Psoas muscle (tissue), 8 donors: ENCODE measurements around the gene DCP2. TPM values are rescaled to one million over a fixed set of nuclear protein-coding genes. Genes with fewer than 3 reads are reported as not detected.
A peak's percentile ranks its signal among the peaks of the same experiment; 100 is the strongest.

Source experiments
- ATAC-seq, 4 donors: fragments of 200-7000 bp; cut with Tn5 transposase; one replicate each; pipeline ENCODE4 v1.9.1; 2020; ENCODE audit warnings: moderate library complexity in 3 of 4, mild to moderate bottlenecking in 2 of 4
- DNase-seq, 2 donors: peaks; one replicate each; pipeline ENCODE4 v3.0.0-alpha.2; 2020
- H3K27ac ChIP-seq: fragments of 200-600 bp; one replicate; pipeline ENCODE4 v1.8.0; 2022
- H3K27me3 ChIP-seq, 3 donors: fragments of 200-600 bp in 1 of 3; one replicate each; pipeline versions ENCODE4 v1.6.1 to v1.8.0; 2013 to 2022; ENCODE audit warnings: low read length in 2 of 3, mild to moderate bottlenecking in 2 of 3, moderate library complexity in 1 of 3; ENCODE audit not compliant: insufficient read depth in 3 of 3
- H3K36me3 ChIP-seq, 2 donors: fragments of 200-600 bp in 1 of 2; one replicate each; pipeline versions ENCODE4 v1.6.1 to v1.8.0; 2013 to 2022; ENCODE audit warnings: low read depth in 1 of 2, mild to moderate bottlenecking in 1 of 2, moderate library complexity in 1 of 2; ENCODE audit not compliant: insufficient read depth in 1 of 2
- H3K4me1 ChIP-seq: fragments of 200-600 bp; one replicate; pipeline ENCODE4 v1.8.0; 2022
- H3K4me3 ChIP-seq: fragments of 200-600 bp; one replicate; pipeline ENCODE4 v1.8.0; 2022; ENCODE audit warnings: mild to moderate bottlenecking
- H3K9me3 ChIP-seq: fragments of 200-600 bp; one replicate; pipeline ENCODE4 v1.8.0; 2022
- CTCF ChIP-seq: fragments of 200-600 bp; IDR thresholded peaks from one replicate; pipeline ENCODE4 v1.8.0; 2022; ENCODE audit warnings: antibody characterized with exemption
- WGBS, 3 donors: extraction: QIAGEN DNeasy Blood & Tissue Kit; methylation state at CpG; one replicate each; pipeline versions ENCODE4 v1.1.6 to v1.1.7; 2013; 5-methylcytosine and 5-hydroxymethylcytosine counted together
- intact Hi-C, 2 donors: fragments of 100-400 bp; cut with DNase I; formaldehyde crosslinking; loops; one replicate each; pipeline versions ENCODE4 v1.11.0 to v1.14.2; 2022
- polyA plus RNA-seq, 3 donors: library from polyadenylated mRNA; stranded (reverse); fragments of 200-250 nt; gene quantifications; one replicate each; pipeline ENCODE4 v1.2.3, GENCODE V29; 2013
- total RNA-seq, 4 donors: library from RNA; stranded (reverse); fragmentation: NEBNext Ultra II Directional in 2 of 4; extraction: Animal tissue kit (Norgen Biotek cat#: 25700) in 2 of 4; gene quantifications; one replicate each; pipeline versions ENCODE4 v1.2.1 to v1.2.4, GENCODE V29; 2021 to 2023
- donor health status: healthy with polysubstance abuse.
- donor health status: DM: no; HTN: no; CAD: no; lungs with moderate emphysema.
- donor health status: Bipolar disorder and iron deficiency.
- donor health status: healthy.
- donor health status: DM: yes; HTN: yes; CAD: no.
- donor health status: DM: no; HTN: no; CAD: no.
- donor health status: DM: no; HTN: no; CAD: no.
- donor health status: DM: yes; HTN: yes; CAD: no.

DCP2 gene
- total and polyA plus RNA-seq, 7 donors = 4.0 to 41.7 (median 20.2) TPM

GRCh38 chr5:112995764-112996618 is 19.4 kb downstream of the DCP2 start:
- intact Hi-C loops = loop anchor here (5.0 kb wide), 3 partner anchors 331 to 611 kb away; partner anchors contain the start of gene YTHDC2 (in 1 of the 2)
- H3K9me3 ChIP-seq = no peaks in the 10 kb centered on the region
- ATAC-seq (peak; percentile 76 to 94 (median 85)), DNase-seq (peak; percentile 45 to 64)
- H3K36me3 ChIP-seq = peaks cover 0 to 26% of the 10 kb centered on the region in 2 donors
- no peak overlapping the region for H3K4me3 ChIP-seq
- TF ChIP-seq CTCF = peak; percentile 91
- H3K27me3 ChIP-seq = no peaks in the 10 kb centered on the region
- no peak overlapping the region for H3K27ac ChIP-seq
- 19 to 24% (median 21%) methylated on average over 7 of the region's 7 CpGs for WGBS, 3 donors
- H3K4me1 ChIP-seq = no peaks in the 10 kb centered on the region

GRCh38 chr5:112996830-112997374 is 20.3 kb downstream of the DCP2 start:
- no peaks in the 10 kb centered on the region for H3K4me1 ChIP-seq
- peaks cover 0 to 35% of the 10 kb centered on the region in 2 donors for H3K36me3 ChIP-seq
- intact Hi-C loops = loop anchor here (5.0 kb wide), 3 partner anchors 330 to 610 kb away; partner anchors contain the start of gene YTHDC2 (in 1 of the 2)
- TF ChIP-seq CTCF = no peak
- no peak overlapping the region for H3K27ac ChIP-seq
- no peaks in the 10 kb centered on the region for H3K27me3 ChIP-seq
- ATAC-seq (no peak), DNase-seq (no peak)
- H3K9me3 ChIP-seq = no peaks in the 10 kb centered on the region
- H3K4me3 ChIP-seq = no peak overlapping the region
- WGBS, 3 donors = 88 to 92% (median 91%) methylated on average over 4 of the region's 4 CpGs

- H3K27ac ChIP-seq = no peak overlapping the region
- TF ChIP-seq CTCF = no peak
- 72 to 91% (median 76%) methylated on average over 4 of the region's 4 CpGs for WGBS, 3 donors
- H3K9me3 ChIP-seq = no peaks in the 10 kb centered on the region
- peaks cover 2 to 39% of the 10 kb centered on the region in 2 donors for H3K36me3 ChIP-seq
- H3K4me3 ChIP-seq = no peak overlapping the region
- no peaks in the 10 kb centered on the region for H3K27me3 ChIP-seq
- intact Hi-C loops = loop anchor here (5.0 kb wide), 3 partner anchors 329 to 609 kb away; partner anchors contain the start of gene YTHDC2 (in 1 of the 2)
- ATAC-seq (no peak), DNase-seq (no peak)
- H3K4me1 ChIP-seq = no peaks in the 10 kb centered on the region
Observed at GRCh38 chr5:112998296-112998695, 21.7 kb downstream of the DCP2 start.

GRCh38 chr5:113000466-113000865 is 23.9 kb downstream of the DCP2 start:
- 80% methylated on average over 2 of the region's 2 CpGs for WGBS, 3 donors
- Histone ChIP-seq H3K27me3 (no peaks in the 10 kb centered on the region), H3K36me3 (peaks cover 2 to 39% of the 10 kb centered on the region in 2 donors), H3K4me1 (no peaks in the 10 kb centered on the region), H3K4me3 (no peak overlapping the region), H3K27ac (no peak overlapping the region), H3K9me3 (no peaks in the 10 kb centered on the region)
- DNase-seq (no peak), ATAC-seq (no peak)
- TF ChIP-seq CTCF = no peak
- intact Hi-C loops = no loop called here
